Parathyroid adenoma (tissue), 2 donors: ENCODE results near the gene C2CD3.

ENCODE experiments used
- H2AFZ ChIP-seq: fragments of 300-600 bp; sonication (generic); one replicate; pipeline ENCODE4 v1.7.0; 2017; ENCODE audit warnings: antibody characterized with exemption, mild to moderate bottlenecking
- H3K27ac ChIP-seq: fragments of 300-600 bp; sonication (generic); one replicate; pipeline ENCODE4 v1.7.0; 2017
- H3K27me3 ChIP-seq: fragments of 300-600 bp; sonication (generic); one replicate; pipeline ENCODE4 v1.7.0; 2017; ENCODE audit warnings: low read length; ENCODE audit not compliant: control insufficient read depth, insufficient read depth
- H3K36me3 ChIP-seq: fragments of 300-600 bp; sonication (generic); one replicate; pipeline ENCODE4 v1.7.0; 2017; ENCODE audit warnings: low read length; ENCODE audit not compliant: control insufficient read depth, insufficient read depth
- H3K4me1 ChIP-seq: fragments of 300-600 bp; sonication (generic); one replicate; pipeline ENCODE4 v1.7.0; 2017; ENCODE audit warnings: control low read depth
- H3K4me2 ChIP-seq: fragments of 300-600 bp; sonication (generic); one replicate; pipeline ENCODE4 v1.7.0; 2017; ENCODE audit warnings: low read length
- H3K4me3 ChIP-seq: fragments of 300-600 bp; sonication (generic); one replicate; pipeline ENCODE4 v1.7.0; 2017; ENCODE audit warnings: low read depth, low read length
- H3K79me2 ChIP-seq: fragments of 300-600 bp; sonication (generic); one replicate; pipeline ENCODE4 v1.7.0; 2017; ENCODE audit warnings: control low read depth
- H3K9ac ChIP-seq: fragments of 300-600 bp; sonication (generic); one replicate; pipeline ENCODE4 v1.7.0; 2017; ENCODE audit warnings: mild to moderate bottlenecking
- H3K9me3 ChIP-seq: fragments of 300-600 bp; sonication (generic); one replicate; pipeline ENCODE4 v1.7.0; 2017; ENCODE audit warnings: low read length; ENCODE audit not compliant: control insufficient read depth
- CTCF ChIP-seq: fragments of 300-600 bp; sonication (generic); IDR thresholded peaks from one replicate; pipeline ENCODE4 v1.7.0; 2017; ENCODE audit warnings: antibody characterized with exemption, mild to moderate bottlenecking
- donor health status: primary hyperparathyroidism.

C2CD3 gene

GRCh38 chr11:74017631-74018030 lies 153.2 kb downstream of the C2CD3 start:
- TF ChIP-seq CTCF, result no peak
- H3K36me3 ChIP-seq, result no peaks in the 10 kb centered on the region
- H3K4me3 ChIP-seq, result no peak overlapping the region
- H3K9me3 ChIP-seq, result no peaks in the 10 kb centered on the region
- no peak overlapping the region for H3K9ac ChIP-seq
- H3K27me3 ChIP-seq, result no peaks in the 10 kb centered on the region
- H3K4me2 ChIP-seq, result no peak overlapping the region
- H3K27ac ChIP-seq, result no peak overlapping the region
- H2AFZ ChIP-seq, result no peak overlapping the region
- H3K4me1 ChIP-seq, result no peaks in the 10 kb centered on the region
- H3K79me2 ChIP-seq, result no peaks in the 10 kb centered on the region

GRCh38 chr11:74015919-74016684 lies 154.7 kb downstream of the C2CD3 start:
- Histone ChIP-seq H3K4me1 (no peaks in the 10 kb centered on the region), H3K27ac (no peak overlapping the region), H2AFZ (no peak overlapping the region), H3K4me2 (no peak overlapping the region), H3K9ac (no peak overlapping the region), H3K9me3 (no peaks in the 10 kb centered on the region), H3K27me3 (no peaks in the 10 kb centered on the region), H3K4me3 (no peak overlapping the region), H3K79me2 (no peaks in the 10 kb centered on the region), H3K36me3 (no peaks in the 10 kb centered on the region)
- no peak for TF ChIP-seq CTCF

- Histone ChIP-seq H3K4me1 (no peaks in the 10 kb centered on the region), H3K36me3 (no peaks in the 10 kb centered on the region), H3K9ac (no peak overlapping the region), H2AFZ (no peak overlapping the region), H3K4me2 (no peak overlapping the region), H3K27me3 (no peaks in the 10 kb centered on the region), H3K27ac (no peak overlapping the region), H3K9me3 (no peaks in the 10 kb centered on the region), H3K79me2 (no peaks in the 10 kb centered on the region), H3K4me3 (no peak overlapping the region)
- TF ChIP-seq CTCF, result no peak
Measured at GRCh38 chr11:74014880-74015279, 155.9 kb downstream of the C2CD3 start.

- Histone ChIP-seq H3K4me3 (no peak overlapping the region), H3K9me3 (no peaks in the 10 kb centered on the region), H3K27ac (no peak overlapping the region), H3K4me2 (no peak overlapping the region), H3K36me3 (no peaks in the 10 kb centered on the region), H3K79me2 (no peaks in the 10 kb centered on the region), H3K4me1 (no peaks in the 10 kb centered on the region), H3K27me3 (no peaks in the 10 kb centered on the region), H2AFZ (no peak overlapping the region), H3K9ac (no peak overlapping the region)
- no peak for TF ChIP-seq CTCF
Measured at GRCh38 chr11:74013141-74013540, 157.7 kb downstream of the C2CD3 start.
